SK-N-SH treated with all-trans-retinoic acid at 6 μM for 48 hours (cell line): ENCODE measurements around the gene PDCD1.

ENCODE experiments used
- ATAC-seq: fragments of 200-7000 bp; cut with Tn5 transposase; 3 replicates; pipeline ENCODE4 v1.9.1; 2020; ENCODE audit warnings: mild to moderate bottlenecking, moderate library complexity
- ARNTL ChIP-seq: fragments of 450-650 bp; formaldehyde crosslinking; IDR thresholded peaks from 2 replicates; pipeline ENCODE4 v1.5.0; 2020; ENCODE audit warnings: low read depth, mild to moderate bottlenecking, moderate library complexity, borderline replicate concordance
- BACH2 ChIP-seq: fragments of 250-450 bp; sonication (Bioruptor Pico); IDR thresholded peaks from 2 replicates; pipeline ENCODE4 v1.9.0; 2021; ENCODE audit warnings: mild to moderate bottlenecking, borderline replicate concordance
- CSDC2 ChIP-seq: fragments of 250-450 bp; sonication (Bioruptor Pico); IDR thresholded peaks from 2 replicates; pipeline ENCODE4 v1.5.0; 2020; ENCODE audit warnings: mild to moderate bottlenecking, moderate library complexity
- ESRRG ChIP-seq: fragments of 250-450 bp; sonication (Bioruptor Pico); IDR thresholded peaks from 2 replicates; pipeline ENCODE4 v1.6.1; 2021; ENCODE audit warnings: mild to moderate bottlenecking
- GLIS3 ChIP-seq: fragments of 250-450 bp; sonication (Bioruptor Pico); IDR thresholded peaks from 2 replicates; pipeline ENCODE4 v1.5.0; 2020; ENCODE audit warnings: mild to moderate bottlenecking, moderate library complexity
- ISL1 ChIP-seq: fragments of 250-450 bp; sonication (Bioruptor Pico); IDR thresholded peaks from 2 replicates; pipeline ENCODE4 v2.1.2; 2022; ENCODE audit warnings: mild to moderate bottlenecking, moderate library complexity
- OSR1 ChIP-seq: fragments of 250-450 bp; sonication (Bioruptor Pico); IDR thresholded peaks from 2 replicates; pipeline ENCODE4 v1.8.0; 2022; ENCODE audit warnings: moderate library complexity, mild to moderate bottlenecking, inconsistent platforms
- PPARA ChIP-seq: fragments of 250-450 bp; sonication (Bioruptor Pico); IDR thresholded peaks from 2 replicates; pipeline ENCODE4 v1.5.0; 2020; ENCODE audit warnings: mild to moderate bottlenecking, borderline replicate concordance
- RARB ChIP-seq: fragments of 250-450 bp; sonication (Bioruptor Pico); IDR thresholded peaks from 2 replicates; pipeline ENCODE4 v1.8.0; 2021; ENCODE audit warnings: mild to moderate bottlenecking, moderate library complexity
- SNAI2 ChIP-seq: fragments of 250-450 bp; sonication (Bioruptor Pico); IDR thresholded peaks from 2 replicates; pipeline ENCODE4 v1.5.0; 2020; ENCODE audit warnings: mild to moderate bottlenecking, moderate library complexity
- TCF4 ChIP-seq: fragments of 250-450 bp; sonication (Bioruptor Pico); IDR thresholded peaks from 2 replicates; pipeline ENCODE4 v1.8.0; 2021; ENCODE audit warnings: mild to moderate bottlenecking, moderate library complexity, borderline replicate concordance
- TOX ChIP-seq: fragments of 250-450 bp; sonication (Bioruptor Pico); IDR thresholded peaks from 2 replicates; pipeline ENCODE4 v1.8.0; 2021; ENCODE audit warnings: mild to moderate bottlenecking, moderate library complexity, borderline replicate concordance
- ZC3H10 ChIP-seq: fragments of 250-450 bp; sonication (Bioruptor Pico); IDR thresholded peaks from 2 replicates; pipeline ENCODE4 v1.5.1; 2021; ENCODE audit warnings: mild to moderate bottlenecking, moderate library complexity
- ZFP3 ChIP-seq: fragments of 250-450 bp; sonication (Bioruptor Pico); IDR thresholded peaks from 2 replicates; pipeline ENCODE4 v1.5.0; 2020; ENCODE audit warnings: mild to moderate bottlenecking, moderate library complexity
- ZNF565 ChIP-seq: fragments of 450-650 bp; formaldehyde crosslinking; conservative IDR thresholded peaks from 2 replicates; pipeline ENCODE4 v1.5.0; 2020; ENCODE audit warnings: low read depth, mild to moderate bottlenecking, moderate library complexity
- ZNF70 ChIP-seq: fragments of 450-650 bp; formaldehyde crosslinking; IDR thresholded peaks from 2 replicates; pipeline ENCODE4 v1.5.0; 2020; ENCODE audit warnings: mild to moderate bottlenecking, moderate library complexity
- ZNF8 ChIP-seq: fragments of 450-650 bp; formaldehyde crosslinking; IDR thresholded peaks from 2 replicates; pipeline ENCODE4 v1.5.0; 2020; ENCODE audit warnings: mild to moderate bottlenecking, moderate library complexity
- TF ChIP-seq, protein P1 (sequence below): fragments of 250-450 bp; sonication (Bioruptor Pico); IDR thresholded peaks from 2 replicates; pipeline ENCODE4 v1.8.0; 2020; ENCODE audit warnings: mild to moderate bottlenecking, moderate library complexity, borderline replicate concordance
- TF ChIP-seq, protein P2 (sequence below): fragments of 250-450 bp; sonication (Bioruptor Pico); IDR thresholded peaks from 2 replicates; pipeline ENCODE4 v1.5.1; 2020; ENCODE audit warnings: low read depth, mild to moderate bottlenecking, moderate library complexity
- TF ChIP-seq, protein P3 (sequence below): fragments of 250-450 bp; sonication (Bioruptor Pico); IDR thresholded peaks from 2 replicates; pipeline ENCODE4 v1.5.0; 2020; ENCODE audit warnings: mild to moderate bottlenecking, moderate library complexity
- TF ChIP-seq, protein P4 (sequence below): fragments of 250-450 bp; sonication (Bioruptor Pico); IDR thresholded peaks from 2 replicates; pipeline ENCODE4 v1.5.1; 2021; ENCODE audit warnings: mild to moderate bottlenecking, moderate library complexity

Gene PDCD1

DNA sequence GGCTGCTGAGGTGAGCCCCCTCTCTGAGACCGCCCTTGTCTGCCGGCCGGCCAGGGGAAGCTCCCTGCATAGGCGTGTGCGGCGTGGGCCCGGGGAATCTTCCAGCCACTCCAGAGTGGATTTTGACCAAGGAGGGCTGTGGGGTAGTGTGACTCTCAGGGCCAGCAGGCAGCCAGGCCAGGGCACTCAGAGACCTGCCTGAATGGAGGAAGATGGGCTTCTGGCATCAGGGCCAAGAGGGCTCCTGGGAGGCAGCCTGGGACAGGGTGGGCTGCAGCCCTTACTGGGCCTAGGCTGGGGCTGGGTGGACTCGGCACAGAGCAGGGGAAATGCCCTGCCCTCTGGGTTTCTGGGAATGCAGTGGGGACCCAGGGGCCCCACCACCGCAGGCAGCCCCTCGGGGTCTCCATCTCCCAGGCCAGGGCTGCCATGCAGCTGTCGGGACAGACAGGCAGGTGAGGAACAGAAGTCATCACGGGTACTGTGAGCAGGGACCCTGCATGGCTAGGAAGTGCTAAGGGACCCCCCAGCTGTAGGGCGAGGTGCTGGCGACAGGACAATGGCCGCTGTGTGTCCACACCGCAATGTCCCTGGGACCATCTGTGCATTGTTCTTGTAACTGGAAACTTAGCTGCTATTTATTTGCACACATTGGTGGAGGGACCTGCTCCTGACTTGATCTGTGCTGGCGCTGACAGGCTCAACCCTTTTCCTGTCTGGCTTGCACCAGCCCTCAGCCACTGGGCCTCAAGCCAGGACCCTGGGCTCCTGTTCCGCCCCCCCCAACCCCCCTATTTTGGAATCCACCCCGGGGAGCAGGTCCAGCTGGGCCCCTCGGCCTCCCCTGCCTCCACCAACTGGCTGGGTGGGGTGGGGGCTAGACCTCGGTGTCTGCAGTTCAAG lies 4.1 kb downstream of the PDCD1 start:
- TF ChIP-seq, protein P1, sequence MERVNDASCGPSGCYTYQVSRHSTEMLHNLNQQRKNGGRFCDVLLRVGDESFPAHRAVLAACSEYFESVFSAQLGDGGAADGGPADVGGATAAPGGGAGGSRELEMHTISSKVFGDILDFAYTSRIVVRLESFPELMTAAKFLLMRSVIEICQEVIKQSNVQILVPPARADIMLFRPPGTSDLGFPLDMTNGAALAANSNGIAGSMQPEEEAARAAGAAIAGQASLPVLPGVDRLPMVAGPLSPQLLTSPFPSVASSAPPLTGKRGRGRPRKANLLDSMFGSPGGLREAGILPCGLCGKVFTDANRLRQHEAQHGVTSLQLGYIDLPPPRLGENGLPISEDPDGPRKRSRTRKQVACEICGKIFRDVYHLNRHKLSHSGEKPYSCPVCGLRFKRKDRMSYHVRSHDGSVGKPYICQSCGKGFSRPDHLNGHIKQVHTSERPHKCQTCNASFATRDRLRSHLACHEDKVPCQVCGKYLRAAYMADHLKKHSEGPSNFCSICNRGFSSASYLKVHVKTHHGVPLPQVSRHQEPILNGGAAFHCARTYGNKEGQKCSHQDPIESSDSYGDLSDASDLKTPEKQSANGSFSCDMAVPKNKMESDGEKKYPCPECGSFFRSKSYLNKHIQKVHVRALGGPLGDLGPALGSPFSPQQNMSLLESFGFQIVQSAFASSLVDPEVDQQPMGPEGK (CRISPR knock-in tag) = no peak
- TF ChIP-seq ZC3H10 (CRISPR knock-in tag) = no peak
- TF ChIP-seq TCF4 = no peak
- TF ChIP-seq, protein P2, sequence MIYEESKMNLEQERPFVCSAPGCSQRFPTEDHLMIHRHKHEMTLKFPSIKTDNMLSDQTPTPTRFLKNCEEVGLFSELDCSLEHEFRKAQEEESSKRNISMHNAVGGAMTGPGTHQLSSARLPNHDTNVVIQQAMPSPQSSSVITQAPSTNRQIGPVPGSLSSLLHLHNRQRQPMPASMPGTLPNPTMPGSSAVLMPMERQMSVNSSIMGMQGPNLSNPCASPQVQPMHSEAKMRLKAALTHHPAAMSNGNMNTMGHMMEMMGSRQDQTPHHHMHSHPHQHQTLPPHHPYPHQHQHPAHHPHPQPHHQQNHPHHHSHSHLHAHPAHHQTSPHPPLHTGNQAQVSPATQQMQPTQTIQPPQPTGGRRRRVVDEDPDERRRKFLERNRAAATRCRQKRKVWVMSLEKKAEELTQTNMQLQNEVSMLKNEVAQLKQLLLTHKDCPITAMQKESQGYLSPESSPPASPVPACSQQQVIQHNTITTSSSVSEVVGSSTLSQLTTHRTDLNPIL (CRISPR knock-in tag) = no peak
- no peak for TF ChIP-seq ARNTL
- TF ChIP-seq BACH2 (CRISPR knock-in tag) = no peak
- no peak for TF ChIP-seq SNAI2
- no peak for TF ChIP-seq ZNF70 (CRISPR knock-in tag)
- TF ChIP-seq ZNF565 (CRISPR knock-in tag) = no peak
- no peak for TF ChIP-seq ESRRG
- no peak for TF ChIP-seq ZNF8 (CRISPR knock-in tag)
- no peak for TF ChIP-seq OSR1
- ATAC-seq = peak; percentile 23; the same call in 2 of the 3 replicates

DNA sequence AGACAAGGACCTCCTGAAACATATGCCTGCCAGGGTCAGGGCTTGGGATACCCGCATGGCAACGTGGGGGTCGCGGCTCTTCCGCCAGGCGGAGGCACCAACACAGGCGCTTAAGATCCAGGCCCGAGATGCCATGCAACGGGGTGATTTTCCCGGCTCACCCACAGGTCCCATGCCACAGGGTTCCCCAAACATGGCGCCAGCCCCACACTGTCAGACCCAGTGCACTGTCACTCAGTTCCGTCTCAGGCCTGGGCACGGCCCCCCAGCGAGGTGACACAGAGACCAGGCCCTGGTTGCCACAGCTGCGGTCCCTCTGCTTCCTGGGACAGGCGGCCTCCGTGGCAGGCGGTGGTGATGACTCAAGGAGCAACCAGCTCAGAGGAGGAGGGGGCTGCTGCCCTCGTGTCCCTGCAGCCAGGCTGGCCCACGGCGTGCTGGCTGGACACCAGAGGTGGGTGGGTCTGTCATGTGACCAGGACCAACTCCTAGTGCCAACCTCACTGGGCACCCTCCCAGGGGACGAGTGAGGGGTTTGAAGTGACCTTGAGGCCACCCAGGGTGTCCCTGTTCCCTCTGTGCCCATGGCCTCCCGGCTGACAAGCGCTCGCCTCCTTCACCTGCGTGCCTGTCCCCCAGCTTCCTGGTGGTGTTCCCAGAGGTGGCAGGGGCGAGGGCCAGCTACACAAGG lies 4.9 kb downstream of the PDCD1 start:
- peak; percentile 29 for ATAC-seq
- no peak for TF ChIP-seq CSDC2
- TF ChIP-seq, protein P3, sequence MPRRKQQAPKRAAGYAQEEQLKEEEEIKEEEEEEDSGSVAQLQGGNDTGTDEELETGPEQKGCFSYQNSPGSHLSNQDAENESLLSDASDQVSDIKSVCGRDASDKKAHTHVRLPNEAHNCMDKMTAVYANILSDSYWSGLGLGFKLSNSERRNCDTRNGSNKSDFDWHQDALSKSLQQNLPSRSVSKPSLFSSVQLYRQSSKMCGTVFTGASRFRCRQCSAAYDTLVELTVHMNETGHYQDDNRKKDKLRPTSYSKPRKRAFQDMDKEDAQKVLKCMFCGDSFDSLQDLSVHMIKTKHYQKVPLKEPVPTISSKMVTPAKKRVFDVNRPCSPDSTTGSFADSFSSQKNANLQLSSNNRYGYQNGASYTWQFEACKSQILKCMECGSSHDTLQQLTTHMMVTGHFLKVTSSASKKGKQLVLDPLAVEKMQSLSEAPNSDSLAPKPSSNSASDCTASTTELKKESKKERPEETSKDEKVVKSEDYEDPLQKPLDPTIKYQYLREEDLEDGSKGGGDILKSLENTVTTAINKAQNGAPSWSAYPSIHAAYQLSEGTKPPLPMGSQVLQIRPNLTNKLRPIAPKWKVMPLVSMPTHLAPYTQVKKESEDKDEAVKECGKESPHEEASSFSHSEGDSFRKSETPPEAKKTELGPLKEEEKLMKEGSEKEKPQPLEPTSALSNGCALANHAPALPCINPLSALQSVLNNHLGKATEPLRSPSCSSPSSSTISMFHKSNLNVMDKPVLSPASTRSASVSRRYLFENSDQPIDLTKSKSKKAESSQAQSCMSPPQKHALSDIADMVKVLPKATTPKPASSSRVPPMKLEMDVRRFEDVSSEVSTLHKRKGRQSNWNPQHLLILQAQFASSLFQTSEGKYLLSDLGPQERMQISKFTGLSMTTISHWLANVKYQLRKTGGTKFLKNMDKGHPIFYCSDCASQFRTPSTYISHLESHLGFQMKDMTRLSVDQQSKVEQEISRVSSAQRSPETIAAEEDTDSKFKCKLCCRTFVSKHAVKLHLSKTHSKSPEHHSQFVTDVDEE (CRISPR knock-in tag) = no peak
- no peak for TF ChIP-seq ISL1 (CRISPR knock-in tag)
- TF ChIP-seq, protein P4, sequence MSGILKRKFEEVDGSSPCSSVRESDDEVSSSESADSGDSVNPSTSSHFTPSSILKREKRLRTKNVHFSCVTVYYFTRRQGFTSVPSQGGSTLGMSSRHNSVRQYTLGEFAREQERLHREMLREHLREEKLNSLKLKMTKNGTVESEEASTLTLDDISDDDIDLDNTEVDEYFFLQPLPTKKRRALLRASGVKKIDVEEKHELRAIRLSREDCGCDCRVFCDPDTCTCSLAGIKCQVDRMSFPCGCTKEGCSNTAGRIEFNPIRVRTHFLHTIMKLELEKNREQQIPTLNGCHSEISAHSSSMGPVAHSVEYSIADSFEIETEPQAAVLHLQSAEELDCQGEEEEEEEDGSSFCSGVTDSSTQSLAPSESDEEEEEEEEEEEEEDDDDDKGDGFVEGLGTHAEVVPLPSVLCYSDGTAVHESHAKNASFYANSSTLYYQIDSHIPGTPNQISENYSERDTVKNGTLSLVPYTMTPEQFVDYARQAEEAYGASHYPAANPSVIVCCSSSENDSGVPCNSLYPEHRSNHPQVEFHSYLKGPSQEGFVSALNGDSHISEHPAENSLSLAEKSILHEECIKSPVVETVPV (CRISPR knock-in tag) = no peak
- no peak for TF ChIP-seq PPARA
- TF ChIP-seq GLIS3 (CRISPR knock-in tag) = no peak
- no peak for TF ChIP-seq ZFP3 (CRISPR knock-in tag)
- no peak for TF ChIP-seq ZNF565 (CRISPR knock-in tag)
- no peak for TF ChIP-seq ESRRG
- TF ChIP-seq ZNF8 (CRISPR knock-in tag) = no peak
- TF ChIP-seq ARNTL = no peak
- TF ChIP-seq RARB (CRISPR knock-in tag) = no peak
- TF ChIP-seq, protein P2 (CRISPR knock-in tag) = no peak
- TF ChIP-seq ZNF70 (CRISPR knock-in tag) = no peak
- TF ChIP-seq TOX = no peak
- TF ChIP-seq, protein P1 (CRISPR knock-in tag) = no peak
- TF ChIP-seq TCF4 = no peak
- TF ChIP-seq OSR1 = no peak
- no peak for TF ChIP-seq SNAI2
- TF ChIP-seq ZC3H10 (CRISPR knock-in tag) = no peak
- TF ChIP-seq, all 23 proteins: peak for 0
